Adrenal gland (tissue), 12 donors: ENCODE measurements around the gene CREBZF. TPM values are rescaled to one million over a fixed set of nuclear protein-coding genes. Genes with fewer than 3 reads are reported as not detected.

ENCODE experiments used
- DNase-seq, 7 donors: peaks; one replicate each; pipeline ENCODE4 v3.0.0-alpha.2; 2019 to 2020
- H3K27ac ChIP-seq, 5 donors: fragments of 200-600 bp; sonication (generic) in 4 of 5; 1 replicate in 3 of 5; 2 replicates in 2 of 5; pipeline versions ENCODE4 v1.5.1 to v1.8.0; 2016 to 2020; ENCODE audit warnings: mild to moderate bottlenecking in 1 of 5
- H3K27me3 ChIP-seq: fragments of 200-600 bp; 2 replicates; pipeline ENCODE4 v1.8.0; 2021
- H3K36me3 ChIP-seq, 2 donors: fragments of 200-600 bp; replicated peaks in 1 of 2; 1 replicate in 1 of 2; 2 replicates in 1 of 2; pipeline versions ENCODE4 v1.5.1 to v1.8.0; 2018 to 2022
- H3K4me1 ChIP-seq, 2 donors: fragments of 200-600 bp; replicated peaks in 1 of 2; 1 replicate in 1 of 2; 2 replicates in 1 of 2; pipeline versions ENCODE4 v1.5.1 to v1.8.0; 2018 to 2021
- H3K4me3 ChIP-seq, 4 donors: fragments of 200-600 bp; sonication (generic) in 3 of 4; one replicate each; pipeline ENCODE4 v1.5.1; 2016 to 2018
- H3K9me3 ChIP-seq, 3 donors: fragments of 200-600 bp; sonication (generic) in 1 of 3; replicated peaks in 1 of 3; 1 replicate in 2 of 3; 2 replicates in 1 of 3; pipeline versions ENCODE4 v1.5.1 to v1.8.0; 2016 to 2021
- POLR2A ChIP-seq, 2 donors: fragments of 450-650 bp; IDR thresholded peaks; one replicate each; pipeline ENCODE4 v1.6.1; 2017; ENCODE audit warnings: antibody characterized with exemption in 2 of 2, mild to moderate bottlenecking in 2 of 2, moderate library complexity in 1 of 2
- WGBS, 4 donors: extraction: QIAGEN DNeasy Blood & Tissue Kit in 2 of 4; methylation state at CpG; one replicate each; pipeline versions ENCODE4 v1.1.5 to v1.1.7; 2013 to 2017; 5-methylcytosine and 5-hydroxymethylcytosine counted together
- intact Hi-C, 2 donors: fragments of 100-400 bp; cut with DNase I; formaldehyde crosslinking; loops; one replicate each; pipeline versions ENCODE4 v1.14.1 to v1.15.0; 2022 to 2023
- polyA plus RNA-seq, 3 donors: library from polyadenylated mRNA; stranded (reverse); fragments of 200-250 nt in 2 of 3; fragments of 350-450 nt in 1 of 3; fragmentation: Illumina TruSeq in 1 of 3; extraction: RNeasy Lipid Tissue Mini Kit (QIAGEN cat#74804) in 1 of 3; gene quantifications; one replicate each; pipeline ENCODE4 v1.2.3, GENCODE V29; 2013 to 2014
- total RNA-seq, 9 donors: library from RNA; depleted of rRNA in 4 of 9; stranded (reverse); fragments of >200 nt in 4 of 9; fragments of 120-200 nt in 1 of 9; fragmentation: NEBNext Ultra II Directional in 1 of 9; extraction: Animal tissue kit (Norgen Biotek cat#: 25700) in 1 of 9; gene quantifications; one replicate each; pipeline versions ENCODE4 v1.1.0 to v1.2.4, GENCODE V29; 2013 to 2023
- TF ChIP-seq, protein P1 (sequence below), 6 experiments: fragments of 450-650 bp in 4 of 6; fragments of 200-600 bp in 2 of 6; sonication (generic) in 1 of 6; IDR thresholded peaks; 1 replicate in 5 of 6; 2 replicates in 1 of 6; pipeline versions ENCODE4 v1.5.1 to v1.8.0; 2016 to 2021; ENCODE audit warnings: antibody characterized with exemption in 6 of 6, mild to moderate bottlenecking in 2 of 6, moderate library complexity in 1 of 6
- donor health status: healthy with polysubstance abuse.
- donor health status: Bipolar disorder and iron deficiency.
- donor health status: DM: yes; HTN: yes; CAD: no.
- donor health status: DM: no; HTN: no; CAD: no.
- donor health status: DM: no; HTN: no; CAD: no.
- donor health status: DM: yes; HTN: yes; CAD: no.

CREBZF gene
- total and polyA plus RNA-seq, 12 donors: 15.8 to 78.6 (median 38.2) TPM

DNA sequence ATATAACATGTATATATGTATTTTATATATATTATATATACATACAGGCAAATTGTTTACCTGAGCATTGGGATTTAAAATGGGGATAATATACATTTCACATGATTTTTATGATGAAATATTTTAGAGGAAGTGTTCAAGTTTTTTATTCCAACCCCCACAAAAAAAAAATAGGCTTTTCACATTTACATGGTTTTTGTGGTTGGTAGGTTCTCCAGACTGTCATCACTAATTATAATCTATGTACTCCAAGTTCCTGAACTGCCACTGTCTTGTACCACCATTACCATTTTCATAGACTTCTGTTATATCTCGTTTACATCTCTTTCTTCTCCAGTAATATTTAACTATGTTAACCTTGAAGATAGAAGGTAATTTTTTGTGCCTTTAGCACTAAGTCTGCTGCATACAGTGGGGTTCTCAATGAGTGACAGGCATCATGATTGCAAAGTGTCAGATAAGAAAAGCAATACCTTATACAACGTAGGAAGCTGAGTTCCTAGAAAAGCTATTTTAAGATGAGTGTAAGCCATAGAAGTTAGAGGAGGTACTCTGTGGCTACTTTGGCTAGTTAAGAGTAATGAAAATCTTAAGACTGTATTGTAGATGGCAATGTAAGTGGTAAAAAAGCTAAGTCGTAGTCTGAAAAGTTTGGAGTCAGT, 12.0 kb downstream of the CREBZF start:
- Histone ChIP-seq H3K9me3 (no peaks in the 10 kb centered on the region), H3K27ac (no peak overlapping the region), H3K27me3 (no peaks in the 10 kb centered on the region), H3K4me3 (no peak overlapping the region), H3K36me3 (peaks cover 0 to 21% of the 10 kb centered on the region in 2 donors), H3K4me1 (peaks cover 0 to 41% of the 10 kb centered on the region in 2 donors)
- no peak for TF ChIP-seq POLR2A (IDR thresholded peaks at IDR 0.05)
- TF ChIP-seq, protein P1, sequence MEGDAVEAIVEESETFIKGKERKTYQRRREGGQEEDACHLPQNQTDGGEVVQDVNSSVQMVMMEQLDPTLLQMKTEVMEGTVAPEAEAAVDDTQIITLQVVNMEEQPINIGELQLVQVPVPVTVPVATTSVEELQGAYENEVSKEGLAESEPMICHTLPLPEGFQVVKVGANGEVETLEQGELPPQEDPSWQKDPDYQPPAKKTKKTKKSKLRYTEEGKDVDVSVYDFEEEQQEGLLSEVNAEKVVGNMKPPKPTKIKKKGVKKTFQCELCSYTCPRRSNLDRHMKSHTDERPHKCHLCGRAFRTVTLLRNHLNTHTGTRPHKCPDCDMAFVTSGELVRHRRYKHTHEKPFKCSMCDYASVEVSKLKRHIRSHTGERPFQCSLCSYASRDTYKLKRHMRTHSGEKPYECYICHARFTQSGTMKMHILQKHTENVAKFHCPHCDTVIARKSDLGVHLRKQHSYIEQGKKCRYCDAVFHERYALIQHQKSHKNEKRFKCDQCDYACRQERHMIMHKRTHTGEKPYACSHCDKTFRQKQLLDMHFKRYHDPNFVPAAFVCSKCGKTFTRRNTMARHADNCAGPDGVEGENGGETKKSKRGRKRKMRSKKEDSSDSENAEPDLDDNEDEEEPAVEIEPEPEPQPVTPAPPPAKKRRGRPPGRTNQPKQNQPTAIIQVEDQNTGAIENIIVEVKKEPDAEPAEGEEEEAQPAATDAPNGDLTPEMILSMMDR (IDR thresholded peaks at IDR 0.05): no peak
- DNase-seq: no peak
- WGBS, 4 donors: 61 to 69% (median 62%) methylated on average over 3 of the region's 3 CpGs
- intact Hi-C loops: no loop called here

DNA sequence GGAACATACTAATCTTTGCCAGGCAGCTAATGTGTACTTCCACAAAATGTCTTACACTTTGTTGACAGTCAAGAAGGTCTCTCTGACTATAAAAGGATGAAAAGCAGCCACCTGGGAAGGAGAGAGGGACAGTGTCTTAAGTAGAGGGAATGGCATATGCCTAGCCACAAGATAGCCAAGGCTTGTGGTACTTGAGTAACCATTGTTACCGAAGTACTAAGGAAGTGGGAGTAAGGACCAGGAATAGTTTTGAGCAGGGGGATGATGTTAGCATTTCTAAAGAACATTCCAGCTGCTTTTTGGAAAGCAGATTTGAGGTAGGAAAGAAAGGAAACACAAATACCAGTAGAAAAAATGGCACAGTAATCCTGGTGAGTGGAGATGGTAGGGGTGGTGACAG, 13.8 kb downstream of the CREBZF start:
- Histone ChIP-seq H3K4me1 (peaks cover 0 to 37% of the 10 kb centered on the region in 2 donors), H3K27ac (no peak overlapping the region), H3K27me3 (no peaks in the 10 kb centered on the region), H3K9me3 (no peaks in the 10 kb centered on the region), H3K4me3 (no peak overlapping the region), H3K36me3 (peaks cover 0 to 10% of the 10 kb centered on the region in 2 donors)
- intact Hi-C loops: no loop called here
- WGBS, 4 donors: 80 to 91% (median 83%) methylated on average over 1 of the region's 1 CpG
- no peak for TF ChIP-seq POLR2A (IDR thresholded peaks at IDR 0.05)
- TF ChIP-seq, protein P1 (IDR thresholded peaks at IDR 0.05): no peak
- DNase-seq: no peak

DNA sequence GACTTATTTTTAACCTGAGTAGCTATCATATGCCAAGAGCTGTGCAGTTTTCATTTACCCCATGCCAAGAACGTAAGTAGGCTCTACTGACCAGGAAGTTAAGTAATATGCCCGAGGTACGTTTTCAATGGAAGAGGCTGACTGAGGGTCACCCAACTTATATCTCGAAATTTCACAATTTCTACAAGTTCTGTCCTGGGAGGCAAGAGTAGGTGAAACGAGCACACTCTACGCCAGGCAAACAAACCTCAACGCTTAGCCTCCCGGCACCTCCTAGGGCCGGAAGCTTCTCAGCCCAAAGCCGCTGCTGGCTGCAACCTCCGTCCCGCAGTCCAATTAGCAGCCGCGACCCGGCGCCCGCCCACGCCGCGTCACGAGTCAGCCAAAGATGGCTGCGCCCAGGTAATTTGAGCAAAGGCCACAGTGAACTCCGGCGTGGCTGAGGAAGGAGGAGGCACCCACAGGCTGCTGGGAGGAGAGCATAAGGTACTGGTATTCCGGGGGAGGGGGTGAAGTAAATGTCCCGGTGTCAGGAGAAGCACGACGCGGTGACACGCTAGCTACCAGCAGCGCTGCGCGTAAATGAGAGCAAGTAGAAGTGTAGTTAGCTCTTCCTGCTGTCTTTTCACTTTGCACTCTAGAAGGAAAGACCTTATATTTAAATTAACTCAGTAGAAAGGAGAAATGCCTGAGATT, 17.2 kb downstream of the CREBZF start, which contains the start of gene TMEM126A:
Gene TMEM126A, plus strand, starts transcription at position 364 of the 696 bp plus-strand sequence. CDS start 2,289 bp downstream, outside the sequence.
- Histone ChIP-seq H3K4me3 (peak within 1 kb of the TSS in 3 of 4 donors; percentile 4 to 71 (median 61)), H3K27me3 (no peaks in the 10 kb centered on the region), H3K27ac (peak within 1 kb of the TSS; percentile 4 to 90 (median 82)), H3K4me1 (peaks cover 0 to 26% of the 10 kb centered on the region in 2 donors), H3K36me3 (no peaks in the 10 kb centered on the region), H3K9me3 (no peaks in the 10 kb centered on the region)
- TF ChIP-seq, protein P1 (IDR thresholded peaks at IDR 0.05): no peak
- TF ChIP-seq POLR2A (IDR thresholded peaks at IDR 0.05): peak in 1 of 2 donors; percentile 82
- intact Hi-C loops: no loop called here
- DNase-seq: peak; percentile 86 to 93 (median 88)
- 0 to 1% (median 0%) methylated on average over 12 to 33 of the region's 33 CpGs for WGBS, 4 donors

DNA sequence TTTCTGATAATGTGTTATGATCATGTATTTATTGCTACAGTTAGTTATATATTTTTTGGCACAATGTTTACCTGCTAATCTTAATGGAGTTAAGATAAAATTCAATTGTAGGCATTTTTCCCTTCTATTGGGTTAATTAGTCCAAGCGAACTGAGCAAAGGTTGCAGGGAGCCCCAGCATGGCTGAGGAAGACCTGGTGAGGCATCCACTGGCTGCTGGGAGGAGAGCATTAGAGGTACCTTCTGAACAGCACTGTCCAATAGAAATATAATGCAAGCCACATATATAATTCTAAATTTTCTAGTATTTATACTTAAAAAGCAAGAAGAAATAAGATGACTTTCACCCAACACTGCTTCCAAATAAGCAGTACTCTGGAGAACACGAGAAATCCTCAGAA, 17.9 kb downstream of the CREBZF start:
- H3K36me3 ChIP-seq: no peaks in the 10 kb centered on the region
- intact Hi-C loops: no loop called here

More for the DNA sequence above, 17.9 kb downstream of the CREBZF start:
- TF ChIP-seq, protein P1 (IDR thresholded peaks at IDR 0.05): no peak
- no peak for TF ChIP-seq POLR2A (IDR thresholded peaks at IDR 0.05)
- DNase-seq: no peak
- Histone ChIP-seq H3K4me3 (peak overlapping the region in 2 of 4 donors; percentile 61 to 71), H3K9me3 (no peaks in the 10 kb centered on the region), H3K4me1 (peaks cover 0 to 26% of the 10 kb centered on the region in 2 donors), H3K27ac (peak overlapping the region in 4 of 5 donors; percentile 68 to 90 (median 82)), H3K27me3 (no peaks in the 10 kb centered on the region)
- 29 to 36% (median 31%) methylated on average over 2 of the region's 2 CpGs for WGBS, 4 donors
